Endothelial cell of umbilical vein (primary cell): ENCODE results near the gene CNTN6. TPM values are rescaled to one million over a fixed set of nuclear protein-coding genes. Genes with fewer than 3 reads are reported as not detected.

Experiments used
- BruUV-seq: library from RNA; stranded (reverse); fragments of 400-500 nt; replicated peaks from 2 replicates; lab custom pipeline; 2021; lab: Mats Ljungman, UMichigan
- CTCF ChIA-PET: fragments of 300-600, 350-600 bp; sonication (Branson Sonifier 250); formaldehyde crosslinking; loops from one replicate; lab custom pipeline; 2021; ENCODE audit warnings: antibody characterized with exemption, inconsistent platforms; lab: Charles Lee
- POLR2A ChIA-PET: fragments of 300-600, 350-600 bp; sonication (Branson Sonifier 250); formaldehyde crosslinking; loops from one replicate; lab custom pipeline; 2021; ENCODE audit warnings: antibody characterized with exemption, inconsistent platforms; lab: Charles Lee
- DNase-seq: peaks from one replicate; pipeline ENCODE4 v3.0.0-alpha.2; 2011; ENCODE audit warnings: low read depth, low spot score
- FAIRE-seq: peaks from 2 replicates; lab custom pipeline; 2011; peaks lifted over from hg19 to GRCh38; lab: Jason Lieb, UNC
- H2AFZ ChIP-seq: 2 replicates; pipeline ENCODE4 v1.6.0; 2012; ENCODE audit warnings: low read depth, low read length, control low read depth, inconsistent platforms
- H3K27ac ChIP-seq: 2 replicates; pipeline ENCODE4 v1.5.1; 2011; ENCODE audit warnings: low read depth, mild to moderate bottlenecking, control low read depth, low read length, moderate library complexity; ENCODE audit not compliant: insufficient read depth
- H3K27me3 ChIP-seq, 2 experiments: 2 replicates each; pipeline versions ENCODE4 v1.6.0 to v1.6.1; 2011; ENCODE audit warnings: low read length in 2 of 2, mixed read lengths in 1 of 2; ENCODE audit not compliant: control insufficient read depth in 2 of 2, insufficient read depth in 2 of 2
- H3K36me3 ChIP-seq, 2 experiments: 2 replicates in 1 of 2; 3 replicates in 1 of 2; pipeline ENCODE4 v1.5.1; 2011; ENCODE audit warnings: low read length in 2 of 2, mild to moderate bottlenecking in 1 of 2, moderate library complexity in 1 of 2; ENCODE audit not compliant: control insufficient read depth in 2 of 2, insufficient read depth in 2 of 2; ENCODE audit errors: extremely low read depth in 1 of 2
- H3K4me1 ChIP-seq: 3 replicates; pipeline ENCODE4 v1.5.1; 2011; ENCODE audit warnings: mild to moderate bottlenecking, low read length; ENCODE audit not compliant: control insufficient read depth, insufficient read depth; ENCODE audit errors: extremely low read depth
- H3K4me2 ChIP-seq: 2 replicates; pipeline ENCODE4 v1.6.1; 2011; ENCODE audit warnings: low read length, control low read depth, mixed read lengths; ENCODE audit not compliant: insufficient read depth
- H3K4me3 ChIP-seq, 3 experiments: fragments of 200-600 bp in 1 of 3; sonication (generic), shearing (Covaris generic) in 1 of 3; replicated peaks in 1 of 3; 2 replicates each; pipeline ENCODE4 v1.5.1; 2011 to 2016; ENCODE audit warnings: control low read depth in 3 of 3, low read length in 3 of 3, mild to moderate bottlenecking in 2 of 3, inconsistent platforms in 1 of 3, low read depth in 1 of 3, moderate library complexity in 1 of 3; ENCODE audit not compliant: insufficient read depth in 1 of 3
- H3K79me2 ChIP-seq: 2 replicates; pipeline ENCODE4 v1.6.0; 2012; ENCODE audit warnings: low read length, inconsistent platforms; ENCODE audit not compliant: control insufficient read depth, insufficient read depth
- H3K9ac ChIP-seq: replicated peaks from 2 replicates; pipeline ENCODE3; 2011; ENCODE audit warnings: low read length, control low read depth; ENCODE audit not compliant: insufficient read depth; ENCODE audit errors: extremely low read depth
- H3K9me1 ChIP-seq: replicated peaks from 3 replicates; pipeline ENCODE4 v1.6.0; 2011; ENCODE audit warnings: mild to moderate bottlenecking, low read length; ENCODE audit not compliant: control insufficient read depth, insufficient read depth; ENCODE audit errors: extremely low read depth
- H3K9me3 ChIP-seq: replicated peaks from 2 replicates; pipeline ENCODE4 v1.5.1; 2012; ENCODE audit warnings: low read length, inconsistent platforms; ENCODE audit not compliant: control insufficient read depth, insufficient read depth
- H4K20me1 ChIP-seq: replicated peaks from 2 replicates; pipeline ENCODE3; 2011; ENCODE audit warnings: mild to moderate bottlenecking, low read length; ENCODE audit not compliant: control insufficient read depth, insufficient read depth; ENCODE audit errors: extremely low read depth
- EZH2 ChIP-seq: IDR thresholded peaks from 2 replicates; pipeline ENCODE4 v1.6.1; 2012; ENCODE audit warnings: borderline replicate concordance, low read depth, mild to moderate bottlenecking, moderate library complexity, low read length, inconsistent platforms; ENCODE audit not compliant: severe bottlenecking
- FOS ChIP-seq: IDR thresholded peaks from 2 replicates; pipeline ENCODE4 v1.6.1; 2011; ENCODE audit warnings: mild to moderate bottlenecking, low read length, moderate library complexity, borderline replicate concordance; ENCODE audit not compliant: insufficient read depth
- GATA2 ChIP-seq: IDR thresholded peaks from 2 replicates; pipeline ENCODE4 v1.7.0; 2011; ENCODE audit warnings: low read depth, mild to moderate bottlenecking, moderate library complexity, mixed read lengths, low read length; ENCODE audit not compliant: insufficient read length, insufficient read depth
- JUN ChIP-seq: IDR thresholded peaks from 2 replicates; pipeline ENCODE4 v1.6.1; 2011; ENCODE audit warnings: borderline replicate concordance, low read depth; ENCODE audit not compliant: insufficient read length, insufficient read depth
- MYC ChIP-seq: IDR thresholded peaks from one replicate; pipeline ENCODE4 v1.6.1; 2011; ENCODE audit warnings: mild to moderate bottlenecking, low read depth, low read length
- POLR2A ChIP-seq: IDR thresholded peaks from 2 replicates; pipeline ENCODE4 v1.6.1; 2012; ENCODE audit warnings: low read depth, mild to moderate bottlenecking, control low read depth, low read length
- POLR2AphosphoS5 ChIP-seq: IDR thresholded peaks from 2 replicates; pipeline ENCODE4 v1.6.1; 2012; ENCODE audit warnings: low read depth, mild to moderate bottlenecking, control low read depth, low read length, moderate library complexity; ENCODE audit not compliant: insufficient read depth
- dilution Hi-C: fragments of 300-500 bp; cut with MboI; formaldehyde crosslinking; loops from one replicate; pipeline ENCODE4 v1.15.0; 2019; ENCODE audit warnings: low sequenced_read_pairs; ENCODE audit not compliant: extremely low pct_ligation_motif_present
- intact Hi-C: fragments of 100-400 bp; cut with micrococcal nuclease; formaldehyde crosslinking; loops from one replicate; pipeline ENCODE4 v1.10.0; 2022
- polyA plus RNA-seq, 4 experiments: library from polyadenylated mRNA; depleted of rRNA in 3 of 4; stranded (reverse) in 3 of 4; unstranded in 1 of 4; fragments of >200 nt; gene quantifications; 2 replicates each; pipeline versions ENCODE4 v1.2.1 to v1.2.3, GENCODE V29; 2011 to 2012; ENCODE audit warnings: missing spikeins in 1 of 4
- total RNA-seq: library from RNA; stranded (reverse); gene quantifications from 2 replicates; pipeline ENCODE4 v1.2.3, GENCODE V29; 2021
- TF ChIP-seq, protein P1 (sequence below): IDR thresholded peaks from 2 replicates; pipeline ENCODE4 v1.6.1; 2011; ENCODE audit not compliant: insufficient read depth, insufficient read length
- TF ChIP-seq, protein P2 (sequence below), 2 donors: IDR thresholded peaks; 1 replicate in 1 of 2; 2 replicates in 1 of 2; pipeline ENCODE4 v1.5.1; 2011; ENCODE audit warnings: low read length in 2 of 2, mild to moderate bottlenecking in 2 of 2, moderate library complexity in 2 of 2, control low read depth in 1 of 2, inconsistent platforms in 1 of 2, low read depth in 1 of 2; ENCODE audit not compliant: insufficient read depth in 1 of 2; ENCODE audit errors: extremely low read depth in 1 of 2

CNTN6 gene
- total and polyA plus RNA-seq, 2 donors (not counting 3 experiments of a cell fraction or from before 2014, with no cell fraction given): not detected

DNA sequence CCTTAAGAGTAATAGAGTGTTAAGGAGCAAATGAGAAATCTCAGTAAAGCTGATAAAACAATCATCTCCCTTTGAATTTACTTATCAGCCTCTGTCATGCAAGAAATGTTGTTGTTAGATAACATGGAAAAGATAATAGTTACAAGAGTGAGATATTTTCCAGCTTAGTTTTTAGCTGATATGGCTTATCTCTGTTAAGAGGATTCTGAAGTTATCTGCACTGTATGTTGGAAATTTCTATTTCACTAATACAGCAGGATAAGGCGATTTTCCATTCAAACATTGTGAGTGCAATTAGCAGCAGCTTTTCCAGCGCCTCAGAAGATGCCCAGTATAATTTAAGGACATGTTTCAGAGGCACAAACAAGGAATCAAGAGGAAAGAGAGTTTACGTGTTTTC, 262.9 kb downstream of the CNTN6 start:
- Histone ChIP-seq H3K9ac (no peak overlapping the region), H3K4me2 (no peak overlapping the region), H2AFZ (no peak overlapping the region), H3K79me2 (no peaks in the 10 kb centered on the region), H4K20me1 (no peaks in the 10 kb centered on the region), H3K4me3 (no peak overlapping the region), H3K27me3 (no peaks in the 10 kb centered on the region), H3K9me1 (no peaks in the 10 kb centered on the region), H3K9me3 (peaks cover 2% of the 10 kb centered on the region), H3K4me1 (no peaks in the 10 kb centered on the region), H3K27ac (no peak overlapping the region), H3K36me3 (no peaks in the 10 kb centered on the region)
- dilution Hi-C loops: no loop called here
- no peak for DNase-seq
- POLR2A ChIA-PET: no interaction called here
- BruUV-seq: no TSS peak
- no peak for FAIRE-seq
- CTCF ChIA-PET: no interaction called here
- no peak for TF ChIP-seq GATA2
- TF ChIP-seq, protein P1, sequence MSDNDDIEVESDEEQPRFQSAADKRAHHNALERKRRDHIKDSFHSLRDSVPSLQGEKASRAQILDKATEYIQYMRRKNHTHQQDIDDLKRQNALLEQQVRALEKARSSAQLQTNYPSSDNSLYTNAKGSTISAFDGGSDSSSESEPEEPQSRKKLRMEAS: no peak
- no peak for TF ChIP-seq EZH2
- TF ChIP-seq, protein P2, sequence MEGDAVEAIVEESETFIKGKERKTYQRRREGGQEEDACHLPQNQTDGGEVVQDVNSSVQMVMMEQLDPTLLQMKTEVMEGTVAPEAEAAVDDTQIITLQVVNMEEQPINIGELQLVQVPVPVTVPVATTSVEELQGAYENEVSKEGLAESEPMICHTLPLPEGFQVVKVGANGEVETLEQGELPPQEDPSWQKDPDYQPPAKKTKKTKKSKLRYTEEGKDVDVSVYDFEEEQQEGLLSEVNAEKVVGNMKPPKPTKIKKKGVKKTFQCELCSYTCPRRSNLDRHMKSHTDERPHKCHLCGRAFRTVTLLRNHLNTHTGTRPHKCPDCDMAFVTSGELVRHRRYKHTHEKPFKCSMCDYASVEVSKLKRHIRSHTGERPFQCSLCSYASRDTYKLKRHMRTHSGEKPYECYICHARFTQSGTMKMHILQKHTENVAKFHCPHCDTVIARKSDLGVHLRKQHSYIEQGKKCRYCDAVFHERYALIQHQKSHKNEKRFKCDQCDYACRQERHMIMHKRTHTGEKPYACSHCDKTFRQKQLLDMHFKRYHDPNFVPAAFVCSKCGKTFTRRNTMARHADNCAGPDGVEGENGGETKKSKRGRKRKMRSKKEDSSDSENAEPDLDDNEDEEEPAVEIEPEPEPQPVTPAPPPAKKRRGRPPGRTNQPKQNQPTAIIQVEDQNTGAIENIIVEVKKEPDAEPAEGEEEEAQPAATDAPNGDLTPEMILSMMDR (IDR thresholded peaks at IDR 0.05; ENCODE audit: extremely low read depth in 1 of 2, insufficient read depth in 1 of 2, low read depth in 1 of 2, low read length in 2 of 2): no peak
- no peak for TF ChIP-seq POLR2AphosphoS5
- TF ChIP-seq POLR2A: no peak
- no peak for TF ChIP-seq MYC
- TF ChIP-seq JUN: no peak
- no peak for TF ChIP-seq FOS
- intact Hi-C loops: no loop called here
